ENCODE data around the gene KCNJ15. TPM values are rescaled to one million over a fixed set of nuclear protein-coding genes. Genes with fewer than 3 reads are reported as not detected.
"Not testable (repeated sequence)": the region's sequence is repeated elsewhere in the genome, so short reads cannot be mapped to it uniquely, and the experiment has no call there.

The KCNJ15 gene
- total RNA-seq, 1 donor, result 10.1 TPM

GRCh38 chr21:38244407-38244787, 12.4 kb upstream of the KCNJ15 start:
- DNase-seq (ENCODE audit: insufficient read length, low spot score, missing footprints), result no peak
- Histone ChIP-seq H3K27me3 (ENCODE audit: insufficient read depth, low read length) (no peaks in the 10 kb centered on the region), H4K20me1 (ENCODE audit: insufficient read depth, low read length) (no peaks in the 10 kb centered on the region), H3K27ac (ENCODE audit: low read depth, low read length) (peak overlapping the region; percentile 92), H3K4me1 (ENCODE audit: insufficient read depth, low read length) (peaks cover 35% of the 10 kb centered on the region), H3K36me3 (ENCODE audit: insufficient read depth, low read length) (no peaks in the 10 kb centered on the region), H3K79me2 (ENCODE audit: insufficient read depth, low read length) (no peaks in the 10 kb centered on the region), H3K4me3 (ENCODE audit: insufficient read depth, low read length) (no peak overlapping the region), H3K4me2 (ENCODE audit: insufficient read depth, low read length) (no peak overlapping the region), H2AFZ (ENCODE audit: low read length) (no peak overlapping the region), H3K9me3 (ENCODE audit: low read depth, low read length) (no peaks in the 10 kb centered on the region)
- TF ChIP-seq CTCF (IDR thresholded peaks at IDR 0.05; ENCODE audit: extremely low read depth, low read depth, low read length), result no peak

GRCh38 chr21:38244885-38245869, 11.6 kb upstream of the KCNJ15 start:
- no peaks in the 10 kb centered on the region for H3K36me3 ChIP-seq (ENCODE audit: insufficient read depth, low read length)
- H3K9me3 ChIP-seq (ENCODE audit: low read depth, low read length), result no peaks in the 10 kb centered on the region
- H3K4me2 ChIP-seq (ENCODE audit: insufficient read depth, low read length), result peak overlapping the region; percentile 25
- H3K4me1 ChIP-seq (ENCODE audit: insufficient read depth, low read length), result peaks cover 35% of the 10 kb centered on the region
- TF ChIP-seq CTCF (IDR thresholded peaks at IDR 0.05; ENCODE audit: extremely low read depth, low read depth, low read length), result no peak
- H2AFZ ChIP-seq (ENCODE audit: low read length), result peak overlapping the region; percentile 28
- H3K27ac ChIP-seq (ENCODE audit: low read depth, low read length), result peak overlapping the region; percentile 92
- no peak overlapping the region for H3K4me3 ChIP-seq (ENCODE audit: insufficient read depth, low read length)
- no peaks in the 10 kb centered on the region for H3K79me2 ChIP-seq (ENCODE audit: insufficient read depth, low read length)
- H4K20me1 ChIP-seq (ENCODE audit: insufficient read depth, low read length), result no peaks in the 10 kb centered on the region
- DNase-seq (ENCODE audit: insufficient read length, low spot score, missing footprints), result peak; percentile 82
- no peaks in the 10 kb centered on the region for H3K27me3 ChIP-seq (ENCODE audit: insufficient read depth, low read length)

GRCh38 chr21:38246511-38246910, 10.3 kb upstream of the KCNJ15 start:
- no peak for DNase-seq (ENCODE audit: insufficient read length, low spot score, missing footprints)
- peaks cover 23% of the 10 kb centered on the region for H3K4me1 ChIP-seq (ENCODE audit: insufficient read depth, low read length)
- H3K27me3 ChIP-seq (ENCODE audit: insufficient read depth, low read length), result no peaks in the 10 kb centered on the region
- no peak overlapping the region for H3K4me3 ChIP-seq (ENCODE audit: insufficient read depth, low read length)
- no peak overlapping the region for H3K27ac ChIP-seq (ENCODE audit: low read depth, low read length)
- no peak overlapping the region for H2AFZ ChIP-seq (ENCODE audit: low read length)
- no peak overlapping the region for H3K4me2 ChIP-seq (ENCODE audit: insufficient read depth, low read length)
- no peak for TF ChIP-seq CTCF (IDR thresholded peaks at IDR 0.05; ENCODE audit: extremely low read depth, low read depth, low read length)
- H3K9me3 ChIP-seq (ENCODE audit: low read depth, low read length), result no peaks in the 10 kb centered on the region
- H3K79me2 ChIP-seq (ENCODE audit: insufficient read depth, low read length), result no peaks in the 10 kb centered on the region
- no peaks in the 10 kb centered on the region for H3K36me3 ChIP-seq (ENCODE audit: insufficient read depth, low read length)
- H4K20me1 ChIP-seq (ENCODE audit: insufficient read depth, low read length), result no peaks in the 10 kb centered on the region

GRCh38 chr21:38247054-38247453, 9.7 kb upstream of the KCNJ15 start:
- H3K4me1 ChIP-seq (ENCODE audit: insufficient read depth, low read length), result peaks cover 19% of the 10 kb centered on the region
- not testable (repeated sequence) for H3K27me3 ChIP-seq (ENCODE audit: insufficient read depth, low read length); H3K79me2 ChIP-seq (ENCODE audit: insufficient read depth, low read length); DNase-seq (ENCODE audit: insufficient read length, low spot score, missing footprints); H2AFZ ChIP-seq (ENCODE audit: low read length); H3K4me3 ChIP-seq (ENCODE audit: insufficient read depth, low read length); H3K9me3 ChIP-seq (ENCODE audit: low read depth, low read length); H4K20me1 ChIP-seq (ENCODE audit: insufficient read depth, low read length); H3K36me3 ChIP-seq (ENCODE audit: insufficient read depth, low read length); H3K27ac ChIP-seq (ENCODE audit: low read depth, low read length); H3K4me2 ChIP-seq (ENCODE audit: insufficient read depth, low read length)

All from osteoblast (primary cell).